ENCODE results near the gene GRIP1.
A peak's percentile ranks its signal among the peaks of the same experiment; 100 is the strongest.

The GRIP1 gene

DNA sequence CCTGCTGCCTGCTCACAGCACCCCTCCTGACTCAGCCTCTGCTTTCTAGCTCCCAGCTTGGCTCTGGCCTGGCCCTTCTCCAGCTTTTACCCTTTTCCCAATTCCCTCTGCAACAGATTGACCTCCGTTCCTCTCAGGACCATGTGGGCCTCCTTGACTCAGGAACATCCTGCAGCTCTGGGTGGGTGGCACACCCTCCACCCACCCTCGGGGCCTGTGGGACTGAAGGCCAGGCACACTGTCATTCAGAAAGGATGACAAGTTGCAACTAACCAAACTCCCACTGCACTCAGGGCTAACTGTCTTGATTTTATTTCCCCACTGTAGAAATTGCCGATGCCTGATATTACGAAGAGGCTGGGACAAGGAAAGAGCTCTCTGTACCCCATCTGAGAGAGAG, 317.2 kb downstream of the GRIP1 start:
- H3K4me3 ChIP-seq (ENCODE audit: low read depth, low read length): no peak overlapping the region
- no peak for TF ChIP-seq CTCF (IDR thresholded peaks at IDR 0.05; ENCODE audit: low read depth, low read length)

DNA sequence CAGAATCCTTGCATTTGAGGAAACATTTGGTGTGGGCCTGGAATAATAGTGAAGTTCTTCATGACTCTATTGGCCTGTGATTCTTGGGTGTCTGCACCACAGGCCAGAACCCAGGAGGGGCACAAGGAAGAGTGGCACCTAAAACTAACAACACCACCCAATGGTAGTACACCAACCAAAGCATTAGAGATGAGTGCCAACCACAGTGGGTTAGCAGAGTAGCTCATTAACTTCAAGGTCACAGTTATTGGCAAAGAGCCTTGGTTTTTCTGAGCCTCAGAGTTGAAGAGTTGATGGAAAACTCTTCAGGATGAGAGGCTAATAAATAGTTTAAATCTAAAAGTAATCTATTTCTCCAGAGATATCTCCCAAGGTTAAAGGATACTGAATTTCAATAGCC, 319.6 kb downstream of the GRIP1 start:
- TF ChIP-seq CTCF (IDR thresholded peaks at IDR 0.05; ENCODE audit: low read depth, low read length): no peak
- no peak overlapping the region for H3K4me3 ChIP-seq (ENCODE audit: low read depth, low read length)

- TF ChIP-seq CTCF (IDR thresholded peaks at IDR 0.05; ENCODE audit: low read depth, low read length): no peak
Measured at GRCh38 chr12:66354291-66354690, 324.6 kb downstream of the GRIP1 start.

GRCh38 chr12:66352899-66353298, 326.0 kb downstream of the GRIP1 start:
- TF ChIP-seq CTCF (IDR thresholded peaks at IDR 0.05; ENCODE audit: low read depth, low read length): no peak
- H3K4me3 ChIP-seq (ENCODE audit: low read depth, low read length): no peak overlapping the region

More at GRCh38 chr12:66354291-66354690, 324.6 kb downstream of the GRIP1 start:
- no peak overlapping the region for H3K4me3 ChIP-seq (ENCODE audit: low read depth, low read length)

GRCh38 chr12:66352197-66352596, 326.7 kb downstream of the GRIP1 start:
- no peak overlapping the region for H3K4me3 ChIP-seq (ENCODE audit: low read depth, low read length)
- peak; percentile 25; the same call in 1 of the 2 replicates for TF ChIP-seq CTCF (IDR thresholded peaks at IDR 0.05; ENCODE audit: low read depth, low read length)

DNA sequence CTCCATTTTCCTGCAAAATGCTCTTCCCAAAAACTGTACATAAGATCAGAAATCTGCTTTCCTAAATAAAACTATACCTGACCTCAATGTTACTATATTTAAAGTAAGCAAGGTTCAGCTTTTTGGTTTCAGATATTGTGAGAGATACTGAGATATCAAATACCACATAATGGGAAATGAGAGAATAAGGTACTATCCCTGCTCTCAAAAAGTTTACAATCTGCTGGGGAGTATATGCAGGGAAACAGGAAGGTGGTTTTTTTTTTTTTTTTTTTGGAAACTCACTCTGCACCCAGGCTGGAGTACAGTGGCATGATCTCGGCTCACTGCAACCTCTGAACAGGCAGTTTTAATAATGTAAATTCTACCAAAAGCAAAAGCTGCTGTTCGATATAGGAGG, 327.6 kb downstream of the GRIP1 start:
- TF ChIP-seq CTCF (IDR thresholded peaks at IDR 0.05; ENCODE audit: low read depth, low read length): no peak
- H3K4me3 ChIP-seq (ENCODE audit: low read depth, low read length): no peak overlapping the region

GRCh38 chr12:66345956-66346355, 332.9 kb downstream of the GRIP1 start:
- H3K4me3 ChIP-seq (ENCODE audit: low read depth, low read length): no peak overlapping the region
- TF ChIP-seq CTCF (IDR thresholded peaks at IDR 0.05; ENCODE audit: low read depth, low read length): no peak
